ENCODE data around the gene STPG2. TPM values are rescaled to one million over a fixed set of nuclear protein-coding genes. Genes with fewer than 3 reads are reported as not detected.

Gene STPG2
- total RNA-seq, 2 donors from 2014 or later = 0.13 to 0.53 TPM

GRCh38 chr4:97845758-97846157, 297.5 kb downstream of the STPG2 start:
- Histone ChIP-seq H3K27me3 (ENCODE audit: control insufficient read depth, insufficient read depth, low read length, poor library complexity, severe bottlenecking) (no peaks in the 10 kb centered on the region), H3K4me1 (ENCODE audit: control insufficient read depth, insufficient read depth, low read length) (no peaks in the 10 kb centered on the region), H3K4me3 (ENCODE audit: low read length) (no peak overlapping the region), H3K9ac (ENCODE audit: extremely low read depth, low read length, poor library complexity, severe bottlenecking) (no peak overlapping the region), H3K9me3 (ENCODE audit: control insufficient read depth, low read length) (no peaks in the 10 kb centered on the region), H3K36me3 (ENCODE audit: control insufficient read depth, insufficient read depth, low read length) (no peaks in the 10 kb centered on the region), H3K27ac (ENCODE audit: low read depth, low read length) (no peak overlapping the region)
- peaks cover 4% of the 10 kb centered on the region for H3K4me1 Mint-ChIP-seq
- H3K27ac Mint-ChIP-seq = no peak overlapping the region
- no peak for TF ChIP-seq CTCF (conservative IDR thresholded peaks at IDR 0.05)
- no peaks in the 10 kb centered on the region for H3K27me3 Mint-ChIP-seq (ENCODE audit: insufficient read depth)
- no peak overlapping the region for H3K4me3 Mint-ChIP-seq
- H3K36me3 Mint-ChIP-seq (ENCODE audit: low read depth) = no peaks in the 10 kb centered on the region
- H3K9me3 Mint-ChIP-seq = no peaks in the 10 kb centered on the region
- DNase-seq = no peak

GRCh38 chr4:97841512-97841911, 301.8 kb downstream of the STPG2 start:
- H3K4me1 Mint-ChIP-seq = peaks cover 4% of the 10 kb centered on the region
- H3K27ac Mint-ChIP-seq = no peak overlapping the region
- H3K27me3 Mint-ChIP-seq (ENCODE audit: insufficient read depth) = no peaks in the 10 kb centered on the region
- no peaks in the 10 kb centered on the region for H3K36me3 Mint-ChIP-seq (ENCODE audit: low read depth)
- Histone ChIP-seq H3K9me3 (ENCODE audit: control insufficient read depth, low read length) (no peaks in the 10 kb centered on the region), H3K9ac (ENCODE audit: extremely low read depth, low read length, poor library complexity, severe bottlenecking) (no peak overlapping the region), H3K27ac (ENCODE audit: low read depth, low read length) (no peak overlapping the region), H3K36me3 (ENCODE audit: control insufficient read depth, insufficient read depth, low read length) (no peaks in the 10 kb centered on the region), H3K4me3 (ENCODE audit: low read length) (no peak overlapping the region), H3K4me1 (ENCODE audit: control insufficient read depth, insufficient read depth, low read length) (no peaks in the 10 kb centered on the region), H3K27me3 (ENCODE audit: control insufficient read depth, insufficient read depth, low read length, poor library complexity, severe bottlenecking) (no peaks in the 10 kb centered on the region)
- no peak for DNase-seq
- no peaks in the 10 kb centered on the region for H3K9me3 Mint-ChIP-seq
- H3K4me3 Mint-ChIP-seq = no peak overlapping the region
- 95 to 100% methylated on average over 1 of the region's 1 CpG for WGBS, 2 experiments (ENCODE audit: insufficient coverage in 1 of 2, insufficient read length in 1 of 2)
- TF ChIP-seq CTCF (conservative IDR thresholded peaks at IDR 0.05) = no peak

GRCh38 chr4:97836662-97837061, 306.6 kb downstream of the STPG2 start:
- no peak for TF ChIP-seq CTCF (conservative IDR thresholded peaks at IDR 0.05)
- H3K36me3 Mint-ChIP-seq (ENCODE audit: low read depth) = no peaks in the 10 kb centered on the region
- no peaks in the 10 kb centered on the region for H3K27me3 ChIP-seq (ENCODE audit: control insufficient read depth, insufficient read depth, low read length, poor library complexity, severe bottlenecking)

More at GRCh38 chr4:97836662-97837061, 306.6 kb downstream of the STPG2 start:
- H3K9me3 Mint-ChIP-seq = peaks cover 3% of the 10 kb centered on the region
- H3K4me3 Mint-ChIP-seq = no peak overlapping the region
- H3K27ac Mint-ChIP-seq = no peak overlapping the region
- no peak for DNase-seq
- H3K4me1 Mint-ChIP-seq = peaks cover 13% of the 10 kb centered on the region
- H3K4me1 ChIP-seq (ENCODE audit: control insufficient read depth, insufficient read depth, low read length) = no peaks in the 10 kb centered on the region
- H3K4me3 ChIP-seq (ENCODE audit: low read length) = no peak overlapping the region
- H3K27me3 Mint-ChIP-seq (ENCODE audit: insufficient read depth) = no peaks in the 10 kb centered on the region
- H3K9me3 ChIP-seq (ENCODE audit: control insufficient read depth, low read length) = no peaks in the 10 kb centered on the region
- H3K27ac ChIP-seq (ENCODE audit: low read depth, low read length) = no peak overlapping the region
- no peaks in the 10 kb centered on the region for H3K36me3 ChIP-seq (ENCODE audit: control insufficient read depth, insufficient read depth, low read length)
- no peak overlapping the region for H3K9ac ChIP-seq (ENCODE audit: extremely low read depth, low read length, poor library complexity, severe bottlenecking)
